ENCODE results near the gene PDE9A. TPM values are rescaled to one million over a fixed set of nuclear protein-coding genes. Genes with fewer than 3 reads are reported as not detected.

The PDE9A gene
- total RNA-seq, 1 donor from 2014 or later = 1.6 TPM

DNA sequence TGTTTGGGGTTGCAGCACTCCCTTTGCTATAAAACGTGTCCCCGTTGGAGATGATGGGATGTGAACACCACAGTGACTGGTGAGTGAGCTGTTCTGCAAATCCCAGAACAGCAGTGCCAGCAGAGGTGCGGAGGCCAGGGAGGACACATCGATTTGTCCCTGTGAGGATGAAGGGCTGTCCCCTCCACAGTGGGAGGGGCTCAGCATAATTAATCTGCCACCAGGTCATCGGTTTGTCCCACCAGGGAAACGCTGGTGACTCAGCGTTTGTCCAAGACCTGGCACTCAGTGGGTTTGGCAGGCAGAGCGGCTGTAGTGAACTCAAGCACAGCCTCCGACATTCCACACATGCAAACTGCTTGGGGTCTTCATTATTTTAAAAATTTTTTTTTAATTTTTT is 22.8 kb upstream of the PDE9A start:
- DNase-seq (ENCODE audit: low read depth) = no peak
- TF ChIP-seq, protein P1, sequence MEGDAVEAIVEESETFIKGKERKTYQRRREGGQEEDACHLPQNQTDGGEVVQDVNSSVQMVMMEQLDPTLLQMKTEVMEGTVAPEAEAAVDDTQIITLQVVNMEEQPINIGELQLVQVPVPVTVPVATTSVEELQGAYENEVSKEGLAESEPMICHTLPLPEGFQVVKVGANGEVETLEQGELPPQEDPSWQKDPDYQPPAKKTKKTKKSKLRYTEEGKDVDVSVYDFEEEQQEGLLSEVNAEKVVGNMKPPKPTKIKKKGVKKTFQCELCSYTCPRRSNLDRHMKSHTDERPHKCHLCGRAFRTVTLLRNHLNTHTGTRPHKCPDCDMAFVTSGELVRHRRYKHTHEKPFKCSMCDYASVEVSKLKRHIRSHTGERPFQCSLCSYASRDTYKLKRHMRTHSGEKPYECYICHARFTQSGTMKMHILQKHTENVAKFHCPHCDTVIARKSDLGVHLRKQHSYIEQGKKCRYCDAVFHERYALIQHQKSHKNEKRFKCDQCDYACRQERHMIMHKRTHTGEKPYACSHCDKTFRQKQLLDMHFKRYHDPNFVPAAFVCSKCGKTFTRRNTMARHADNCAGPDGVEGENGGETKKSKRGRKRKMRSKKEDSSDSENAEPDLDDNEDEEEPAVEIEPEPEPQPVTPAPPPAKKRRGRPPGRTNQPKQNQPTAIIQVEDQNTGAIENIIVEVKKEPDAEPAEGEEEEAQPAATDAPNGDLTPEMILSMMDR (IDR thresholded peaks at IDR 0.05; ENCODE audit: insufficient read depth, low read length, severe bottlenecking) = no peak

GRCh38 chr21:42631142-42631541 is 22.3 kb upstream of the PDE9A start:
- Histone ChIP-seq H3K36me3 (ENCODE audit: control insufficient read depth, insufficient read depth, low read length) (no peaks in the 10 kb centered on the region), H3K4me3 (ENCODE audit: low read depth, low read length) (no peak overlapping the region), H3K27me3 (ENCODE audit: control insufficient read depth, insufficient read depth, low read length) (peaks cover 6% of the 10 kb centered on the region)
- TF ChIP-seq, protein P1 (IDR thresholded peaks at IDR 0.05; ENCODE audit: insufficient read depth, low read length, severe bottlenecking) = no peak
- no peak for FAIRE-seq
- no peak for DNase-seq (ENCODE audit: low read depth)

More for the DNA sequence above, 22.8 kb upstream of the PDE9A start:
- peaks cover 6% of the 10 kb centered on the region for H3K27me3 ChIP-seq (ENCODE audit: control insufficient read depth, insufficient read depth, low read length)
- H3K4me3 ChIP-seq (ENCODE audit: low read depth, low read length) = no peak overlapping the region
- no peaks in the 10 kb centered on the region for H3K36me3 ChIP-seq (ENCODE audit: control insufficient read depth, insufficient read depth, low read length)
- no peak for FAIRE-seq

GRCh38 chr21:42632336-42632751 is 21.1 kb upstream of the PDE9A start:
- TF ChIP-seq, protein P1 (IDR thresholded peaks at IDR 0.05; ENCODE audit: insufficient read depth, low read length, severe bottlenecking) = no peak
- FAIRE-seq (no peak), DNase-seq (ENCODE audit: low read depth) (no peak)
- H3K4me3 ChIP-seq (ENCODE audit: low read depth, low read length) = no peak overlapping the region
- no peaks in the 10 kb centered on the region for H3K36me3 ChIP-seq (ENCODE audit: control insufficient read depth, insufficient read depth, low read length)
- peaks cover 3% of the 10 kb centered on the region for H3K27me3 ChIP-seq (ENCODE audit: control insufficient read depth, insufficient read depth, low read length)

DNA sequence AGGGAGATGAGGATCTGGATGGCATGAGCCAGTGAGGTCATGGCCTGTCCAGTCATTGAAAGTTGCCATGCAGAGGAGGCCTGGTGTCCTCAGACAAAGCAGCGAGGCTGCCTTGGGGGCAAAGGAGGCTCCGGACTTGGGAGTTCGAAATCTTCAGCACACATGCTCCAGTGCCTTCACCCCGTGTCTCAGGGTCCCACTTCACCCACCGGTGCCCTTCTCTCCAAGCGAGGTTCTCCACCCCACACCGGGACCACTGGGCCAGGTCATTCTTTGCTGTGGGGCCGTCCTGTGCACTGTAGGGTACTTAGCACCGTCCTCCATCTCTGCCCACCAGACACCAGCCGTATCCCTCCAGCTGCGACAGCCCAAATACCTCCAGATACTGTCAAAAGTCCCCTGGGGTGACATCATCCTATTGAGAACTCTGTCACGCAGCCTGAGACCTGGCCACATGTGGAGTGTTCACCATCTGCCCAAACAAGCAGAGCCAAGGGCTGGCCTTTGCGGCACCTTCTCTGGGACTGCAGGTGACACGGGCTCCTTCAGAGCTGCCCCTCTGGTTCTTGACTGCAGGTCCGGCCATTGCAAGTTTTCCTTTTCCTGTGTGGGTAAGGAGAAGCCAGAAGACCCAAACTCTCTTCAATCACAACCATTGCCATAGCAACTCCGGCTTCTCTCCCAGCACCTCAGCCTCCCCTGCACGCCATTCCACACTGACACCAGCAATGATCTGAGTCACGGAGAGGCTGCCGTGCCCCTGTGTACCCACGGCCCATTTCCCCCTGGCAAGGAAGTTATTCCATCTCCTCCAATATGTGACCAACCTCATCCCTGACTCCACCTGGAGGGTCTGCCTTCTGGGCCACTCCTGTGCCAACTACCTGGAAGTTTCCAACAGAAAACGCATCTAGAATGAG is 20.4 kb upstream of the PDE9A start:
- DNase-seq (ENCODE audit: low read depth) = no peak
- H3K4me3 ChIP-seq (ENCODE audit: low read depth, low read length) = no peak overlapping the region
- TF ChIP-seq, protein P1 (IDR thresholded peaks at IDR 0.05; ENCODE audit: insufficient read depth, low read length, severe bottlenecking) = no peak
- H3K36me3 ChIP-seq (ENCODE audit: control insufficient read depth, insufficient read depth, low read length) = no peaks in the 10 kb centered on the region
- peaks cover 2% of the 10 kb centered on the region for H3K27me3 ChIP-seq (ENCODE audit: control insufficient read depth, insufficient read depth, low read length)
- FAIRE-seq = no peak

DNA sequence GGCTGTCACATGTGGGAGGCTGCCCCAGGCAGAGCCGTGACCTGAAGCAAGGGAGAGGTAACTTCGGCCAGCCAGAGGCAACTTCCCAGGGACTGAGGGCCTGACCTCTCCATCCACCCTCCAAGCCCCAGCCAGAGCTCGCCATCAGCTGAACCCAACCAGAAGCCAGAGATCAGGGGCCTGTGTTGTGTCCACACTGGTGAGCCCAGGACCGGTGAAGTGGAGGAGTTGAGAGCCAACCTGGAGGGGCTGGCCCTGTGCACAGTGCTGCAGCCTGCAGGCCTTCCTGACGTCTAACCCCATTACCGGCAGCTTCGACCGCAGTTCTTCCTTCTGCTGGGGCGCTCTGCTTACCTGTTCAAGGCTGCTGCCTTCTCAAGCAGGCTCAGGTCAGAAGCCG is 19.6 kb upstream of the PDE9A start:
- no peaks in the 10 kb centered on the region for H3K36me3 ChIP-seq (ENCODE audit: control insufficient read depth, insufficient read depth, low read length)
- peaks cover 2% of the 10 kb centered on the region for H3K27me3 ChIP-seq (ENCODE audit: control insufficient read depth, insufficient read depth, low read length)
- no peak for DNase-seq (ENCODE audit: low read depth)
- TF ChIP-seq, protein P1 (IDR thresholded peaks at IDR 0.05; ENCODE audit: insufficient read depth, low read length, severe bottlenecking) = no peak
- no peak overlapping the region for H3K4me3 ChIP-seq (ENCODE audit: low read depth, low read length)
- FAIRE-seq = no peak
